ENCODE results near the gene ALG12. TPM values are rescaled to one million over a fixed set of nuclear protein-coding genes. Genes with fewer than 3 reads are reported as not detected.

The ALG12 gene
- total and polyA plus RNA-seq, 2 donors (not counting 1 experiment from before 2014, with no cell fraction given) = 15.2 to 16.6 TPM

DNA sequence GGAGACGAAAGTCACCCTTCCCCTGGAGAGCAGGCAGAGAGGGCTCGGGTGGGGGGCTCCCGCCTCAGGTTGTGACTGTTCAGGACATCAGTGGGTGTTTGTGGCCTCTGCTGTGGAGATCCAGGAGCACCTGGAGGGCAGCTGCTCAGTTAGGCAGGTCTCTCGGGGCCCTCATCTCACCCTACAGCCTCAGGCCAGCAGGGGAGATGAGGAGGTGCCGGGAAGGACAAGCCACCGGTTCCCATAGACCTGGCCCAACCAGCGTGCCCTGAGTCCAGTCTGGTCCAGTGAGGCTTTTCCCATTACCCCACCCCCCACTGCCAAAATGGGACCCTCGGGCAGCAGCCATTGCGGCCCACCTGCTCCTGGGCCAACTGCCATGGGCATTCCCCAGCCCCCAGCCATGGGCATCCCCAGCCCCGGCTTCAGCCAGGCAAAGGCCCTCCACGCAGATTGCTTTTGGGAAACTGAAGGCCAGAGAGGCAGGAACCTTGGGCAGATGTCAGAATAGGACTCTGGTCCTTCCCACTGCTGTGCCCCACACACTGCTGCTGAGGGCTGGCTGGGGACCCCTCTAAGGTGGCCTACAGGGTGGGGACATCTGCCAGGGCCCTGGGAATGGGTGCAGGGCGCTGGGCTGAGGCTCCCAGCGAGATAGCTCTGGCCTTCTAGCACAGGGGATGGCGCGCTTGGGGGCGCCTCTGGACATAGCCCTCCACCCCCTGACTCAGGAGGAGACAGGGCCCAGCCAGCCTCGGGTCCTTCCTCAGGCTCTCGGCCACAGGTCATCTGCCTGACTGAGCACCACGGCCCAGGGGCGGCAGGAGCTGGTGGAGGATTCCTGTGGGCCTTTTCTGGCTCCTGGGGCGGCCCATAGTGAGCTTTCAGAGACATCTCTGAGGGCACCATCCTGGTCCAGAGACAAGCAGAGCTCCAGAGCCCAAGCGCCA is 47.1 kb upstream of the ALG12 start:
- Histone ChIP-seq H3K9me3 (ENCODE audit: control extremely low read depth in 1 of 3, control insufficient read depth in 2 of 3, insufficient read depth in 1 of 3, low read length in 2 of 3) (no peaks in the 10 kb centered on the region), H3K4me2 (replicated peaks; ENCODE audit: low read depth, low read length, poor library complexity, severe bottlenecking) (peak overlapping the region; percentile 54), H3K27ac (ENCODE audit: low read length in 2 of 2) (peak overlapping the region in 1 of 2 donors; percentile 33), H3K9ac (ENCODE audit: low read length) (no peak overlapping the region), H3K27me3 (replicated peaks in 1 of 4; ENCODE audit: control extremely low read depth in 1 of 4, control insufficient read depth in 3 of 4, insufficient read depth in 4 of 4, low read length in 3 of 4) (no peaks in the 10 kb centered on the region), H3K36me3 (replicated peaks in 1 of 2; ENCODE audit: control extremely low read depth in 1 of 2, control insufficient read depth in 1 of 2, extremely low read depth in 1 of 2, insufficient read depth in 2 of 2, low read length in 1 of 2) (peaks cover 0 to 30% of the 10 kb centered on the region in 2 experiments), H4K20me1 (ENCODE audit: control insufficient read depth, insufficient read depth, low read length, poor library complexity, severe bottlenecking) (peaks cover 77% of the 10 kb centered on the region), H2AFZ (ENCODE audit: insufficient read depth, low read depth, low read length, poor library complexity, severe bottlenecking) (no peak overlapping the region), H3K4me3 (ENCODE audit: control extremely low read depth in 1 of 5, extremely low read depth in 1 of 5, insufficient read depth in 1 of 5, low read depth in 2 of 5, low read length in 4 of 5) (no peak overlapping the region), H3K79me2 (ENCODE audit: control insufficient read depth, insufficient read depth, low read length) (peaks cover 23% of the 10 kb centered on the region), H3K4me1 (ENCODE audit: control insufficient read depth in 2 of 2, insufficient read depth in 2 of 2, low read length in 2 of 2) (peaks cover 42 to 56% of the 10 kb centered on the region in 2 donors)
- CTCF ChIA-PET = interaction anchor here (2.6 to 4.4 kb wide), 2 partner anchors 28 to 35 kb away, joined by 16 to 37 read pairs; no protein-coding TSS in a partner anchor
- ATAC-seq (ENCODE audit: low read depth) (no peak), DNase-seq (peak; percentile 33)
- TF ChIP-seq, protein P1, sequence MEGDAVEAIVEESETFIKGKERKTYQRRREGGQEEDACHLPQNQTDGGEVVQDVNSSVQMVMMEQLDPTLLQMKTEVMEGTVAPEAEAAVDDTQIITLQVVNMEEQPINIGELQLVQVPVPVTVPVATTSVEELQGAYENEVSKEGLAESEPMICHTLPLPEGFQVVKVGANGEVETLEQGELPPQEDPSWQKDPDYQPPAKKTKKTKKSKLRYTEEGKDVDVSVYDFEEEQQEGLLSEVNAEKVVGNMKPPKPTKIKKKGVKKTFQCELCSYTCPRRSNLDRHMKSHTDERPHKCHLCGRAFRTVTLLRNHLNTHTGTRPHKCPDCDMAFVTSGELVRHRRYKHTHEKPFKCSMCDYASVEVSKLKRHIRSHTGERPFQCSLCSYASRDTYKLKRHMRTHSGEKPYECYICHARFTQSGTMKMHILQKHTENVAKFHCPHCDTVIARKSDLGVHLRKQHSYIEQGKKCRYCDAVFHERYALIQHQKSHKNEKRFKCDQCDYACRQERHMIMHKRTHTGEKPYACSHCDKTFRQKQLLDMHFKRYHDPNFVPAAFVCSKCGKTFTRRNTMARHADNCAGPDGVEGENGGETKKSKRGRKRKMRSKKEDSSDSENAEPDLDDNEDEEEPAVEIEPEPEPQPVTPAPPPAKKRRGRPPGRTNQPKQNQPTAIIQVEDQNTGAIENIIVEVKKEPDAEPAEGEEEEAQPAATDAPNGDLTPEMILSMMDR (IDR thresholded peaks at IDR 0.05) = no peak
- TF ChIP-seq EZH2 (IDR thresholded peaks at IDR 0.05; ENCODE audit: borderline replicate concordance, insufficient read depth, low read depth, low read length, poor library complexity, severe bottlenecking) = no peak
- POLR2A ChIA-PET = interaction anchor here (0.6 to 3.4 kb wide), 4 partner anchors 28 to 88 kb away, joined by 4 to 25 read pairs (median 10); no protein-coding TSS in a partner anchor
- 87% methylated on average over 16 of the region's 22 CpGs for WGBS (ENCODE audit: insufficient coverage)
- intact Hi-C loops (cut with micrococcal nuclease) = no loop called here
- peak overlapping the region; percentile 53 for H3K27ac Mint-ChIP-seq
- H3K27me3 Mint-ChIP-seq = no peaks in the 10 kb centered on the region
- H3K9me3 Mint-ChIP-seq (ENCODE audit: insufficient read depth) = no peaks in the 10 kb centered on the region
- H3K4me3 Mint-ChIP-seq = no peak overlapping the region
- peaks cover 54% of the 10 kb centered on the region for H3K4me1 Mint-ChIP-seq

Data from B cell (primary cell).